SH-SY5Y (cell line): Measurements from ENCODE around the gene VAT1L.

Source experiments
- GATA2 ChIP-seq: IDR thresholded peaks from 2 replicates; pipeline ENCODE4 v1.6.1; 2011; ENCODE audit warnings: mild to moderate bottlenecking, low read depth, low read length
- GATA3 ChIP-seq: IDR thresholded peaks from 2 replicates; pipeline ENCODE4 v1.6.1; 2011; ENCODE audit warnings: low read depth, mild to moderate bottlenecking, low read length, moderate library complexity

GRCh38 chr16:78001451-78002025 lies 213.2 kb downstream of the VAT1L start:
- TF ChIP-seq GATA3 = no peak
- TF ChIP-seq GATA2 = no peak
